GM21526 (cell line): ENCODE measurements around the gene FOXN1.
A peak's percentile ranks its signal among the peaks of the same experiment; 100 is the strongest.

ENCODE experiments used
- ATAC-seq: cut with Tn5 transposase; IDR thresholded peaks from one replicate; pipeline ENCODE4 v1.9.1; 2021; ENCODE audit warnings: moderate library complexity; ENCODE audit not compliant: unreplicated experiment, low FRiP score

FOXN1 gene

GRCh38 chr17:28541439-28541838, 35.3 kb downstream of the FOXN1 start:
- ATAC-seq = no peak

GRCh38 chr17:28544402-28545140, 38.4 kb downstream of the FOXN1 start:
- ATAC-seq = no peak

GRCh38 chr17:28545141-28545503, 39.0 kb downstream of the FOXN1 start:
- ATAC-seq = no peak

- ATAC-seq = no peak
These were observed 39.8 kb downstream of the FOXN1 start for GRCh38 chr17:28545787-28546415.

- no peak for ATAC-seq
These were observed 41.0 kb downstream of the FOXN1 start for GRCh38 chr17:28547096-28547622.

GRCh38 chr17:28547623-28548416, 41.7 kb downstream of the FOXN1 start:
- ATAC-seq = no peak

GRCh38 chr17:28548417-28549130, 42.4 kb downstream of the FOXN1 start:
- ATAC-seq = no peak

GRCh38 chr17:28549236-28550132, 43.3 kb downstream of the FOXN1 start:
- no peak for ATAC-seq

GRCh38 chr17:28550858-28551257, 44.7 kb downstream of the FOXN1 start:
- ATAC-seq = no peak

- ATAC-seq = no peak
These were observed 45.5 kb downstream of the FOXN1 start for GRCh38 chr17:28551421-28552175.

- ATAC-seq = peak; percentile 43
These were observed 46.2 kb downstream of the FOXN1 start, which contains the start of gene UNC119 for GRCh38 chr17:28552176-28552999. Gene UNC119, minus strand, starts transcription at chr17:28552624. Its CDS starts 67 bp downstream, at chr17:28552557.

- ATAC-seq = no peak
These were observed 46.9 kb downstream of the FOXN1 start for GRCh38 chr17:28553000-28553505.

GRCh38 chr17:28554565-28554964, 48.4 kb downstream of the FOXN1 start:
- no peak for ATAC-seq

- no peak for ATAC-seq
These were observed 48.9 kb downstream of the FOXN1 start for GRCh38 chr17:28555022-28555421.

- no peak for ATAC-seq
These were observed 57.3 kb downstream of the FOXN1 start for GRCh38 chr17:28563475-28563874.

- no peak for ATAC-seq
These were observed 61.5 kb downstream of the FOXN1 start for GRCh38 chr17:28567604-28568003.

- ATAC-seq = no peak
These were observed 63.3 kb downstream of the FOXN1 start for GRCh38 chr17:28569446-28569845.
